Lower leg skin (tissue), 4 donors: ENCODE data around the gene BMAL1. TPM values are rescaled to one million over a fixed set of nuclear protein-coding genes. Genes with fewer than 3 reads are reported as not detected.

Source experiments
- DNase-seq, 2 donors: peaks; one replicate each; pipeline ENCODE4 v3.0.0-alpha.2; 2019; ENCODE audit warnings: low spot score in 2 of 2
- H3K4me3 ChIP-seq: fragments of 200-600 bp; sonication (generic); 2 replicates; pipeline ENCODE4 v1.5.1; 2017; ENCODE audit warnings: mild to moderate bottlenecking, low read depth; ENCODE audit not compliant: poor library complexity, severe bottlenecking
- CTCF ChIP-seq, 3 donors: fragments of 450-650 bp; IDR thresholded peaks; one replicate each; pipeline ENCODE4 v1.5.1; 2016; ENCODE audit warnings: antibody characterized with exemption in 3 of 3, mild to moderate bottlenecking in 3 of 3, moderate library complexity in 2 of 3
- POLR2A ChIP-seq, 2 donors: fragments of 450-650 bp; IDR thresholded peaks; one replicate each; pipeline ENCODE4 v1.6.1; 2016 to 2017; ENCODE audit warnings: antibody characterized with exemption in 2 of 2, mild to moderate bottlenecking in 1 of 2, moderate library complexity in 1 of 2
- WGBS, 2 donors: methylation state at CpG; one replicate each; pipeline ENCODE4 v1.1.5; 2018; 5-methylcytosine and 5-hydroxymethylcytosine counted together
- intact Hi-C: fragments of 100-400 bp; cut with DNase I; formaldehyde crosslinking; loops from one replicate; pipeline ENCODE4 v1.15.0; 2023; ENCODE audit warnings: low total_unique reads
- total RNA-seq, 4 donors: library from RNA; depleted of rRNA; stranded (reverse); fragments of >200 nt; gene quantifications; one replicate each; pipeline ENCODE4 v1.1.0, GENCODE V29; 2016

Gene BMAL1
- total RNA-seq, 4 donors from 2014 or later, result 34.8 to 132 (median 61.5) TPM

- TF ChIP-seq POLR2A (IDR thresholded peaks at IDR 0.05) (no peak), CTCF (IDR thresholded peaks at IDR 0.05) (no peak)
- 8% methylated on average over 5 of the region's 5 CpGs for WGBS, 2 donors
- no peak for DNase-seq
- intact Hi-C loops, result no loop called here
- H3K4me3 ChIP-seq, result no peak overlapping the region
These were observed 60.4 kb downstream of the BMAL1 start for GRCh38 chr11:13338019-13338426.

GRCh38 chr11:13338427-13339069, 61.0 kb downstream of the BMAL1 start:
- TF ChIP-seq CTCF (IDR thresholded peaks at IDR 0.05) (no peak), POLR2A (IDR thresholded peaks at IDR 0.05) (no peak)
- intact Hi-C loops, result no loop called here
- no peak overlapping the region for H3K4me3 ChIP-seq
- no peak for DNase-seq
- WGBS, 2 donors, result 72 to 77% methylated on average over 9 of the region's 9 CpGs

- DNase-seq, result no peak
- no peak overlapping the region for H3K4me3 ChIP-seq
- WGBS, 2 donors, result 62 to 66% methylated on average over 11 of the region's 11 CpGs
- TF ChIP-seq POLR2A (IDR thresholded peaks at IDR 0.05) (no peak), CTCF (IDR thresholded peaks at IDR 0.05) (no peak)
- intact Hi-C loops, result loop anchor here (5.0 kb wide), 1 partner anchor 127 kb away; no protein-coding TSS in a partner anchor
These were observed 61.9 kb downstream of the BMAL1 start for GRCh38 chr11:13339195-13340153.

GRCh38 chr11:13341026-13341425, 63.4 kb downstream of the BMAL1 start:
- 72 to 78% methylated on average over 5 of the region's 5 CpGs for WGBS, 2 donors
- DNase-seq, result no peak
- intact Hi-C loops, result loop anchor here (5.0 kb wide), 1 partner anchor 129 kb away; no protein-coding TSS in a partner anchor
- H3K4me3 ChIP-seq, result no peak overlapping the region
- TF ChIP-seq POLR2A (IDR thresholded peaks at IDR 0.05), result no peak
- TF ChIP-seq CTCF (IDR thresholded peaks at IDR 0.05), result no peak

- 85 to 87% methylated on average over 4 of the region's 4 CpGs for WGBS, 2 donors
- TF ChIP-seq POLR2A (IDR thresholded peaks at IDR 0.05) (no peak), CTCF (IDR thresholded peaks at IDR 0.05) (no peak)
- intact Hi-C loops, result loop anchor here (5.0 kb wide), 1 partner anchor 131 kb away; no protein-coding TSS in a partner anchor
- DNase-seq, result no peak
- no peak overlapping the region for H3K4me3 ChIP-seq
These were observed 65.5 kb downstream of the BMAL1 start for GRCh38 chr11:13343067-13343466.
